ENCODE measurements around the gene TRAF7. TPM values are rescaled to one million over a fixed set of nuclear protein-coding genes. Genes with fewer than 3 reads are reported as not detected.

Gene TRAF7
- total RNA-seq, 1 experiment from 2014 or later, result 160 TPM

GRCh38 chr16:2163211-2163881 is 7.8 kb downstream of the TRAF7 start:
- ATAC-seq, result peak; percentile 88
- peak overlapping the region; percentile 84 for H3K4me2 ChIP-seq (ENCODE audit: low read length)
- H4K20me1 ChIP-seq (ENCODE audit: insufficient read depth), result no peaks in the 10 kb centered on the region
- intact Hi-C loops (cut with micrococcal nuclease), result no loop called here
- peak overlapping the region; percentile 90 for H3K27ac ChIP-seq (ENCODE audit: low read depth, low read length)
- H3K27me3 ChIP-seq (ENCODE audit: insufficient read depth, low read length), result no peaks in the 10 kb centered on the region
- H3K9me2 ChIP-seq (ENCODE audit: insufficient read depth), result no peaks in the 10 kb centered on the region
- ChIA-PET POLR2A (interaction anchor here (1.0 kb wide), 1 partner anchor 8 kb away, joined by 4 read pairs; the partner anchor contains the start of gene TRAF7), RAD21 (ENCODE audit: low non-redundant PET in 1 of 2, low total read pairs in 2 of 2, uncharacterized antibody in 2 of 2, unreplicated experiment in 2 of 2) (no interaction called here), CTCF (no interaction called here)
- DNase-seq (ENCODE audit: low read depth, low spot score), result no peak
- H3K9me3 ChIP-seq (ENCODE audit: control insufficient read depth in 1 of 2, insufficient read depth in 1 of 2, low read depth in 1 of 2, low read length in 2 of 2), result no peaks in the 10 kb centered on the region
- TF ChIP-seq CBX3 (IDR thresholded peaks at IDR 0.05; ENCODE audit: low read depth) (no peak), POLR2AphosphoS5 (IDR thresholded peaks at IDR 0.05; ENCODE audit: low read depth, low read length) (peak; percentile 32)
- BruUV-seq (replicated peaks), result no TSS peak
- H3K9ac ChIP-seq (ENCODE audit: low read length), result peak overlapping the region; percentile 67
- no peak overlapping the region for H2AFZ ChIP-seq (ENCODE audit: low read depth, low read length, poor library complexity, severe bottlenecking)
- H3K79me2 ChIP-seq (ENCODE audit: insufficient read depth, low read length), result peaks cover 93% of the 10 kb centered on the region
- peaks cover 7 to 26% of the 10 kb centered on the region in 2 experiments; a peak in 3 of 4 replicates for H3K36me3 ChIP-seq (ENCODE audit: control insufficient read depth in 1 of 2, insufficient read depth in 2 of 2, low read length in 2 of 2)
- peak overlapping the region; percentile 19 to 45 for H3K4me3 ChIP-seq (replicated peaks in 1 of 2; ENCODE audit: low read depth in 1 of 2, low read length in 2 of 2)
- peaks cover 36 to 55% of the 10 kb centered on the region in 2 experiments for H3K4me1 ChIP-seq (ENCODE audit: control insufficient read depth in 1 of 2, insufficient read depth in 2 of 2, low read length in 2 of 2)

- RAD21 ChIA-PET (ENCODE audit: low non-redundant PET in 1 of 2, low total read pairs in 2 of 2, uncharacterized antibody in 2 of 2, unreplicated experiment in 2 of 2), result no interaction called here
- no peaks in the 10 kb centered on the region for H4K20me1 ChIP-seq (ENCODE audit: insufficient read depth)
- ATAC-seq (no peak), DNase-seq (ENCODE audit: low read depth, low spot score) (no peak)
- H2AFZ ChIP-seq (ENCODE audit: low read depth, low read length, poor library complexity, severe bottlenecking), result no peak overlapping the region
- H3K27ac ChIP-seq (ENCODE audit: low read depth, low read length), result peak overlapping the region; percentile 13; the same call in 1 of the 2 replicates
- H3K4me3 ChIP-seq (replicated peaks in 1 of 2; ENCODE audit: low read depth in 1 of 2, low read length in 2 of 2), result no peak overlapping the region
- H3K9me3 ChIP-seq (ENCODE audit: control insufficient read depth in 1 of 2, insufficient read depth in 1 of 2, low read depth in 1 of 2, low read length in 2 of 2), result no peaks in the 10 kb centered on the region
- no peak overlapping the region for H3K9ac ChIP-seq (ENCODE audit: low read length)
- TF ChIP-seq JUND (IDR thresholded peaks at IDR 0.05) (no peak), REST (IDR thresholded peaks at IDR 0.05; ENCODE audit: low read depth) (no peak), ZBTB33 (IDR thresholded peaks at IDR 0.05; ENCODE audit: extremely low read depth, insufficient replicate concordance, low read length) (no peak), POLR2A (IDR thresholded peaks at IDR 0.05; ENCODE audit: borderline replicate concordance, extremely low read depth, insufficient read depth, insufficient read length) (no peak), YY1 (IDR thresholded peaks at IDR 0.05; ENCODE audit: extremely low read depth, insufficient replicate concordance, low read depth, low read length) (no peak), EGR1 (IDR thresholded peaks at IDR 0.05; ENCODE audit: low read depth) (no peak), MAX (IDR thresholded peaks at IDR 0.05) (no peak), RAD21 (IDR thresholded peaks at IDR 0.05; ENCODE audit: low read depth) (no peak)
- CTCF ChIA-PET, result no interaction called here
- H3K36me3 ChIP-seq (ENCODE audit: control insufficient read depth in 1 of 2, insufficient read depth in 2 of 2, low read length in 2 of 2), result peaks cover 7 to 33% of the 10 kb centered on the region in 2 experiments; a peak in 3 of 4 replicates
- peaks cover 24 to 32% of the 10 kb centered on the region in 2 experiments for H3K4me1 ChIP-seq (ENCODE audit: control insufficient read depth in 1 of 2, insufficient read depth in 2 of 2, low read length in 2 of 2)
- POLR2A ChIA-PET, result no interaction called here
- H3K4me2 ChIP-seq (ENCODE audit: low read length), result no peak overlapping the region
- intact Hi-C loops (cut with micrococcal nuclease), result no loop called here
- H3K9me2 ChIP-seq (ENCODE audit: insufficient read depth), result no peaks in the 10 kb centered on the region
- no peaks in the 10 kb centered on the region for H3K27me3 ChIP-seq (ENCODE audit: insufficient read depth, low read length)
- H3K79me2 ChIP-seq (ENCODE audit: insufficient read depth, low read length), result peaks cover 68% of the 10 kb centered on the region
- no TSS peak for BruUV-seq (replicated peaks)
Observed at GRCh38 chr16:2165861-2166260, 10.3 kb downstream of the TRAF7 start.
